Tibial nerve (tissue), 4 donors: Measurements from ENCODE around the gene TRIM41. TPM values are rescaled to one million over a fixed set of nuclear protein-coding genes. Genes with fewer than 3 reads are reported as not detected.
"Not testable (repeated sequence)": the region's sequence is repeated elsewhere in the genome, so short reads cannot be mapped to it uniquely, and the experiment has no call there.

Experiments
- DNase-seq, 2 donors: peaks; one replicate each; pipeline ENCODE4 v3.0.0-alpha.2; 2019; ENCODE audit warnings: low spot score in 2 of 2
- H3K27ac ChIP-seq, 4 donors: fragments of 200-600 bp; sonication (generic) in 3 of 4; one replicate each; pipeline ENCODE4 v1.5.1; 2017 to 2019; ENCODE audit warnings: mild to moderate bottlenecking in 1 of 4
- H3K27me3 ChIP-seq, 2 donors: fragments of 200-600 bp; sonication (generic) in 1 of 2; one replicate each; pipeline versions ENCODE4 v1.5.1 to v1.6.0; 2017 to 2019
- H3K36me3 ChIP-seq, 3 donors: fragments of 200-600 bp; sonication (generic); one replicate each; pipeline ENCODE4 v1.5.1; 2018 to 2019
- H3K4me1 ChIP-seq, 4 donors: fragments of 200-600 bp; sonication (generic) in 3 of 4; one replicate each; pipeline ENCODE4 v1.5.1; 2017 to 2019
- H3K4me3 ChIP-seq, 4 donors: fragments of 200-600 bp; sonication (generic) in 3 of 4; one replicate each; pipeline ENCODE4 v1.5.1; 2017 to 2019; ENCODE audit warnings: mild to moderate bottlenecking in 1 of 4, moderate library complexity in 1 of 4
- H3K9me3 ChIP-seq, 4 donors: fragments of 200-600 bp; sonication (generic) in 3 of 4; one replicate each; pipeline ENCODE4 v1.5.1; 2017 to 2019
- EP300 ChIP-seq, 2 donors: sonication (generic); formaldehyde crosslinking; IDR thresholded peaks; one replicate each; pipeline ENCODE4 v1.6.1; 2017; ENCODE audit warnings: antibody characterized with exemption in 2 of 2, mild to moderate bottlenecking in 1 of 2
- POLR2A ChIP-seq, 2 donors: fragments of 450-650 bp; IDR thresholded peaks; one replicate each; pipeline ENCODE4 v1.6.1; 2017; ENCODE audit warnings: antibody characterized with exemption in 2 of 2, mild to moderate bottlenecking in 2 of 2, moderate library complexity in 2 of 2
- WGBS, 2 donors: methylation state at CpG; one replicate each; pipeline ENCODE4 v1.1.5; 2018; 5-methylcytosine and 5-hydroxymethylcytosine counted together
- total RNA-seq, 4 donors: library from RNA; depleted of rRNA; stranded (reverse); fragments of >200 nt; gene quantifications; one replicate each; pipeline ENCODE4 v1.1.0, GENCODE V29; 2016
- TF ChIP-seq, protein P1 (sequence below), 5 experiments: fragments of 200-600 bp in 3 of 5; fragments of 450-650 bp in 2 of 5; sonication (generic) in 3 of 5; IDR thresholded peaks; one replicate each; pipeline ENCODE4 v1.5.1; 2016 to 2019; ENCODE audit warnings: antibody characterized with exemption in 5 of 5, mild to moderate bottlenecking in 3 of 5, moderate library complexity in 2 of 5

Gene TRIM41
- total RNA-seq, 4 donors from 2014 or later: 17.9 to 25.7 (median 22.7) TPM

DNA sequence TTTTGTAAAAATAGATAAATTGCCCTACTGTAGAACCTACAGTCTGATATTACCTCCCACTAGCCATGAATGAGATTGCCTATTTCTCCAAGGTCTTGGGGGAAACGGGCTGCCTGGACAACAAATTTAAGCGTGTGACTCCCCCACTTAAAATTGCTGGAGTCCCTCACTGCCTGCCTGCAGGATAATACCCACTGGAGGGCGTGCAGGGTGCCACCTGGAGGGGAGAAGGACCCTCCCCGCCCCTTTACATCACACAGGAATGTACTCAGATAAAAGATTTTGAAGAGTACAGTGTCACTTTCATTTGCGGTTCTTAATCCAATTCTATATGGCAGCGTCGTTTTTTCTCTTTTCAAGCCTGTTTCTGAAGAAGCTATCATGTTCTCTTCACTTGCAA is 11.9 kb upstream of the TRIM41 start:
- Histone ChIP-seq H3K27ac (no peak overlapping the region), H3K36me3 (no peaks in the 10 kb centered on the region), H3K27me3 (no peaks in the 10 kb centered on the region), H3K4me3 (no peak overlapping the region), H3K4me1 (peaks cover 0 to 7% (median 2%) of the 10 kb centered on the region in 4 donors), H3K9me3 (no peaks in the 10 kb centered on the region)
- TF ChIP-seq, protein P1, sequence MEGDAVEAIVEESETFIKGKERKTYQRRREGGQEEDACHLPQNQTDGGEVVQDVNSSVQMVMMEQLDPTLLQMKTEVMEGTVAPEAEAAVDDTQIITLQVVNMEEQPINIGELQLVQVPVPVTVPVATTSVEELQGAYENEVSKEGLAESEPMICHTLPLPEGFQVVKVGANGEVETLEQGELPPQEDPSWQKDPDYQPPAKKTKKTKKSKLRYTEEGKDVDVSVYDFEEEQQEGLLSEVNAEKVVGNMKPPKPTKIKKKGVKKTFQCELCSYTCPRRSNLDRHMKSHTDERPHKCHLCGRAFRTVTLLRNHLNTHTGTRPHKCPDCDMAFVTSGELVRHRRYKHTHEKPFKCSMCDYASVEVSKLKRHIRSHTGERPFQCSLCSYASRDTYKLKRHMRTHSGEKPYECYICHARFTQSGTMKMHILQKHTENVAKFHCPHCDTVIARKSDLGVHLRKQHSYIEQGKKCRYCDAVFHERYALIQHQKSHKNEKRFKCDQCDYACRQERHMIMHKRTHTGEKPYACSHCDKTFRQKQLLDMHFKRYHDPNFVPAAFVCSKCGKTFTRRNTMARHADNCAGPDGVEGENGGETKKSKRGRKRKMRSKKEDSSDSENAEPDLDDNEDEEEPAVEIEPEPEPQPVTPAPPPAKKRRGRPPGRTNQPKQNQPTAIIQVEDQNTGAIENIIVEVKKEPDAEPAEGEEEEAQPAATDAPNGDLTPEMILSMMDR (IDR thresholded peaks at IDR 0.05): no peak
- TF ChIP-seq POLR2A (IDR thresholded peaks at IDR 0.05): no peak
- TF ChIP-seq EP300 (IDR thresholded peaks at IDR 0.05): no peak
- no peak for DNase-seq
- WGBS, 2 donors: 56% methylated on average over 7 of the region's 7 CpGs

DNA sequence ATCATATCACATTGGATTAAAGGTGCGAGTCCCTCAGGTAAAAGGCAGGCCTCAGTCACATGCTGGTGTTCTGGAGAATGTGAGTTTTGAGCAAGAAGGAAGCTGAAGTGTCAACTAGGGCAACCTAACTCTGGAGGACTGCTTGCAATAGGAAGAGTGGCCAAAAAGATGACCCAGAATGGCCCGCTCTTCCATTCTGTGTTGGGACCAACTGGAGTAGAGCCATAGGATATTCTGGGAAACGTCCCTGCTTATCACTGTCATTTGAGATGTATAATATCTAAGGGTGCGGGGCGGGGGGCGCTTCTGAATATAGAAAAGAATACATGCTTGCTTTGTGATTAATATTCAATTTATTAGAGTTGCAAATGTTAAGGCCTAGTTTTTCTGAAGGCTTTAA is 11.0 kb upstream of the TRIM41 start:
- Histone ChIP-seq H3K27me3 (no peaks in the 10 kb centered on the region), H3K9me3 (no peaks in the 10 kb centered on the region), H3K4me1 (peaks cover 0 to 13% (median 5%) of the 10 kb centered on the region in 4 donors), H3K4me3 (no peak overlapping the region), H3K27ac (no peak overlapping the region), H3K36me3 (no peaks in the 10 kb centered on the region)
- TF ChIP-seq POLR2A (IDR thresholded peaks at IDR 0.05): no peak
- TF ChIP-seq, protein P1 (IDR thresholded peaks at IDR 0.05): no peak
- no peak for TF ChIP-seq EP300 (IDR thresholded peaks at IDR 0.05)
- WGBS, 2 donors: 89 to 94% methylated on average over 6 of the region's 6 CpGs
- no peak for DNase-seq

DNA sequence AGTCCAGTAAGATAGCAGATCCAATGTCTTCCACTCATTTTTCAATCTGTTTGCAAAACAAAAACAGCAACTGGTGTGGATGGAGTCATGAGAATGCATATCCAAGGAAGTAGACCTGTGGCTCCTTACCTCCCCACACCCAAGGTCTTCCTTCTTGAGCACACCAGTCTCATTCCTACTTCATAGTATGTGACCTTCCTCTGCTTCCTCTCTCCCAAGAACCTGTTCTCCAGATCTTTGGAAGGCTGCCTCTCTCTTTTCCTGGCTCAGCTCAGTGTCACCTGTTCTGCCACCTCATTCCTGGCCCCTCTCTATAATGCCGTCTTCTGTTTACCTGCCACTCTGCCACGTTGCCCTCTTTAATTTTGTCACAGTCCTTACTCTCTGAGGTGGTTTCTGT is 10.1 kb upstream of the TRIM41 start:
- DNase-seq: no peak
- Histone ChIP-seq H3K27ac (no peak overlapping the region), H3K36me3 (no peaks in the 10 kb centered on the region), H3K4me1 (peaks cover 0 to 20% (median 5%) of the 10 kb centered on the region in 4 donors), H3K4me3 (no peak overlapping the region), H3K27me3 (no peaks in the 10 kb centered on the region), H3K9me3 (no peaks in the 10 kb centered on the region)
- TF ChIP-seq, protein P1 (IDR thresholded peaks at IDR 0.05): no peak
- no peak for TF ChIP-seq POLR2A (IDR thresholded peaks at IDR 0.05)
- WGBS, 2 donors: 63 to 73% methylated on average over 2 of the region's 2 CpGs

DNA sequence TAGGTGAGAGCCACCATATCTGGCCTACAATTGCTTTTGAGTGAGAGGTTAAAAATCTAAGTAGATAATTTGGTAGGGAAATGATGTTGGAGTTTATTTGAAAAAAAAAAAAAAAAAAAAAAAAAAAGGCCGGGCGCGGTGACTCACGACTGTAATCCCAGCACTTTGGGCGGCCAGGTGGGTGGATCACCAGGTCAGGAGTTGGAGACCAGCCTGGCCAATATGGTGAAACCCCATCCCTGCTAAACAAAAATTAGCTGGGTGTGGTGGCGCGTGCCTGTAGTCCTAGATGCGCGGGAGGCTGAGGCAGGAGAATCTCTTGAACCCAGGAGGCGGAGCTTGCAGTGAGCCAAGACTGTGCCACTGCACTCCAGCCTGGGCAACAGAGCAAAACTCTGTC is 8.8 kb upstream of the TRIM41 start:
- 91% methylated on average over 10 of the region's 10 CpGs for WGBS, 2 donors
- H3K36me3 ChIP-seq, H3K9me3 ChIP-seq, H3K4me3 ChIP-seq, H3K27me3 ChIP-seq, H3K27ac ChIP-seq, DNase-seq: not testable (repeated sequence)
- peaks cover 0 to 28% (median 8%) of the 10 kb centered on the region in 4 donors for H3K4me1 ChIP-seq

DNA sequence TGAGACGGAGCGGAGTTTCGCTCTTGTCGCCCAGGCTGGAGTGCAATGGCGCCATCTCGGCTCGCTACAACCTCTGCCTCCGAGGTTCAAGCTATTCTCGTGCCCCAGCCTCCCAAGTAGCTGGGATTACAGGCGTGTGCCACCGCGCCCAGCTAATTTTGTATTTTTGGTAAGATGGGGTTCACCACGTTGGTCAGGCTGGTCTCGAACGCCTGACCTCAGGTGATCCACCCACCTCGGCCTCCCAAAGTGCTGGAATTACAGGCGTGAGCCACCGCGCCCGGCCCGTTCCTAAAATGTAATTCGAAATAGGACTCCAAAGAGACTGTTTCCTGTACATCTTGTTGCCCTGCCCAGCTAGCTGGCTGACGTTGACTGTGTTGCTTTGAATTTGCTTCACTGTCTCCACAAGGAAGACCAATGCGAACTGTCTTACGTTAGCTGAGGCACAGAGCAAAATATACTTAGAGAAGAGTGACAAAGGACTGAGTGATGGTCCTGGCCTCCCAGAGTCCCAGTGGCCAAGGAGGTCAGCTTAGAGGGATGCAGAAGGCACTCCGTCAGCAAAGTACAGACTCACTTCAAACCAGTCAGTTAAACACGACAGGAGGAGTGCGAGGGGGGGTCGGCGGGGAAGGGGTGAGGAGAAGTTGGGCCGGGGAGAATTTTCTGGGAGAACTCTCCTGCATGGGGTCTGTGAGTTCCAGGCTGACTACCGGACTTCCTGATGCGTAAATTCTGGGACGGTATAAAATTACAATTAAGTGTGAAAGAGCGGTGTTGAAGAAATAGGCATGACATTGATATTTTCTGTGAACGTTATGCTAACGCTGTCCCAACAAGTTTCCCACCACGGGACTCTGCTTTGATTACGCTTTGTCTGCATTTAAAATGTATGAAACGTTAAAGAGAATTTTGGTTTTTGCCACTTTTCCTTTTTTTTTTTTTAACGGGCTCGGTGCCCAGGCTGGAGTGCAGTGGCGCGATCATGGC is 6.8 kb upstream of the TRIM41 start:
- no peaks in the 10 kb centered on the region for H3K36me3 ChIP-seq
- peak overlapping the region in 2 of 4 donors; percentile 73 to 78 for H3K27ac ChIP-seq
- H3K9me3 ChIP-seq: no peaks in the 10 kb centered on the region
- TF ChIP-seq, protein P1 (IDR thresholded peaks at IDR 0.05): no peak
- TF ChIP-seq EP300 (IDR thresholded peaks at IDR 0.05) (no peak), POLR2A (IDR thresholded peaks at IDR 0.05) (no peak)
- H3K4me3 ChIP-seq: peak overlapping the region; percentile 44 to 59 (median 53)
- H3K27me3 ChIP-seq: no peaks in the 10 kb centered on the region
- WGBS, 2 donors: 45 to 49% methylated on average over 44 of the region's 44 CpGs
- peaks cover 0 to 28% (median 8%) of the 10 kb centered on the region in 4 donors for H3K4me1 ChIP-seq
- DNase-seq: no peak
